Measurements from ENCODE around the gene GALNT15.

- TF ChIP-seq CTCF (IDR thresholded peaks at IDR 0.05) = no peak
- peak in 1 of 3 donors; percentile 29 for TF ChIP-seq POLR2AphosphoS5 (IDR thresholded peaks at IDR 0.05)
- no peak for TF ChIP-seq EP300 (IDR thresholded peaks at IDR 0.05; ENCODE audit: low read depth)
- no peak for TF ChIP-seq POLR2A (IDR thresholded peaks at IDR 0.05)
These were observed 41.6 kb upstream of the GALNT15 start for GRCh38 chr3:16132928-16133327.
